IMR-90 (cell line): Measurements from ENCODE around the gene MRPS31. TPM values are rescaled to one million over a fixed set of nuclear protein-coding genes. Genes with fewer than 3 reads are reported as not detected.
A peak's percentile ranks its signal among the peaks of the same experiment; 100 is the strongest.

ENCODE experiments used
- ATAC-seq: fragments of 200-7000 bp; cut with Tn5 transposase; 2 replicates; pipeline ENCODE4 v1.9.1; 2020; ENCODE audit warnings: low read depth, mild to moderate bottlenecking, moderate library complexity
- BruUV-seq: library from RNA; stranded (reverse); fragments of 400-500 nt; replicated peaks from 2 replicates; lab custom pipeline; 2021; lab: Mats Ljungman, UMichigan
- CTCF ChIA-PET: fragments of 300-600 bp; formaldehyde crosslinking; extraction: SDS; loops from one replicate; lab custom pipeline; 2021; ENCODE audit warnings: antibody characterized with exemption; lab: Yijun Ruan, JAX
- POLR2A ChIA-PET: fragments of 300-600 bp; sonication (Branson Sonifier 250); formaldehyde crosslinking; loops from one replicate; lab custom pipeline; 2022; ENCODE audit warnings: antibody characterized with exemption; ENCODE audit not compliant: unreplicated experiment; lab: Charles Lee
- DNase-seq: peaks from one replicate; pipeline ENCODE4 v3.0.0; 2013
- H2AFZ ChIP-seq: replicated peaks from 2 replicates; pipeline ENCODE3; 2013; ENCODE audit warnings: low read length, mild to moderate bottlenecking; ENCODE audit not compliant: poor library complexity
- H2AK5ac ChIP-seq: 2 replicates; pipeline ENCODE4 v1.6.1; 2013; ENCODE audit warnings: low read depth, low read length, inconsistent platforms
- H2AK9ac ChIP-seq: replicated peaks from 2 replicates; pipeline ENCODE3; 2013; ENCODE audit warnings: mild to moderate bottlenecking, low read depth, low read length, moderate library complexity; ENCODE audit not compliant: poor library complexity
- H2BK120ac ChIP-seq: 2 replicates; pipeline ENCODE4 v1.6.1; 2013; ENCODE audit warnings: low read depth, low read length, inconsistent platforms
- H2BK15ac ChIP-seq: 3 replicates; pipeline ENCODE4 v1.6.1; 2013; ENCODE audit warnings: low read depth, low read length, inconsistent platforms
- H2BK20ac ChIP-seq: 2 replicates; pipeline ENCODE4 v1.6.1; 2013; ENCODE audit warnings: low read depth, mild to moderate bottlenecking, inconsistent platforms, low read length, moderate library complexity
- H2BK5ac ChIP-seq: 2 replicates; pipeline ENCODE4 v1.6.1; 2013; ENCODE audit warnings: mild to moderate bottlenecking, low read depth, low read length, inconsistent platforms; ENCODE audit not compliant: poor library complexity, severe bottlenecking
- H3K14ac ChIP-seq: replicated peaks from 2 replicates; pipeline ENCODE4 v1.6.1; 2013; ENCODE audit warnings: low read depth, low read length, inconsistent platforms
- H3K18ac ChIP-seq: 2 replicates; pipeline ENCODE4 v1.6.1; 2013; ENCODE audit warnings: low read depth, low read length, control low read depth
- H3K23ac ChIP-seq: 2 replicates; pipeline ENCODE4 v1.6.1; 2013; ENCODE audit warnings: low read depth, low read length, inconsistent platforms
- H3K27ac ChIP-seq: 2 replicates; pipeline ENCODE4 v1.5.1; 2013; ENCODE audit warnings: mild to moderate bottlenecking, control low read depth, low read length; ENCODE audit not compliant: insufficient read depth
- H3K27me3 ChIP-seq: 2 replicates; pipeline ENCODE4 v1.6.1; 2013; ENCODE audit warnings: low read length; ENCODE audit not compliant: control insufficient read depth, insufficient read depth
- H3K36me3 ChIP-seq: 2 replicates; pipeline ENCODE4 v1.6.1; 2013; ENCODE audit warnings: low read length, mixed read lengths; ENCODE audit not compliant: control insufficient read depth, insufficient read depth
- H3K4ac ChIP-seq: 2 replicates; pipeline ENCODE4 v1.6.1; 2013; ENCODE audit warnings: low read depth, low read length, inconsistent platforms
- H3K4me1 ChIP-seq: 2 replicates; pipeline ENCODE4 v1.6.1; 2013; ENCODE audit warnings: low read length, mixed read lengths; ENCODE audit not compliant: control insufficient read depth, insufficient read depth
- H3K4me2 ChIP-seq: 2 replicates; pipeline ENCODE4 v1.6.1; 2013; ENCODE audit warnings: low read depth, mild to moderate bottlenecking, control low read depth, low read length, moderate library complexity
- H3K4me3 ChIP-seq: 2 replicates; pipeline ENCODE4 v1.5.1; 2013; ENCODE audit warnings: low read depth, mild to moderate bottlenecking, control low read depth, low read length, moderate library complexity; ENCODE audit not compliant: insufficient read depth
- H3K56ac ChIP-seq: 2 replicates; pipeline ENCODE4 v1.6.1; 2013; ENCODE audit warnings: low read length, inconsistent platforms; ENCODE audit not compliant: insufficient read depth; ENCODE audit errors: extremely low read depth
- H3K79me1 ChIP-seq, 2 experiments: 2 replicates each; pipeline ENCODE4 v1.6.1; 2013; ENCODE audit warnings: low read length in 2 of 2, inconsistent platforms in 1 of 2, low read depth in 1 of 2
- H3K9ac ChIP-seq: 2 replicates; pipeline ENCODE4 v1.6.1; 2013; ENCODE audit warnings: low read depth, low read length, control low read depth
- H3K9me1 ChIP-seq: 2 replicates; pipeline ENCODE4 v1.6.1; 2013; ENCODE audit warnings: low read length, inconsistent platforms; ENCODE audit not compliant: insufficient read depth
- H3K9me3 ChIP-seq: 2 replicates; pipeline ENCODE4 v1.6.1; 2013; ENCODE audit warnings: low read length; ENCODE audit not compliant: control insufficient read depth, insufficient read depth
- H4K20me1 ChIP-seq: 2 replicates; pipeline ENCODE4 v1.6.1; 2013; ENCODE audit warnings: low read length, inconsistent platforms; ENCODE audit not compliant: insufficient read depth
- H4K5ac ChIP-seq: 2 replicates; pipeline ENCODE4 v1.6.1; 2013; ENCODE audit warnings: mild to moderate bottlenecking, low read depth, low read length, control low read depth
- H4K8ac ChIP-seq, 2 experiments: 2 replicates each; pipeline ENCODE4 v1.6.1; 2013; ENCODE audit warnings: low read depth in 2 of 2, low read length in 2 of 2, control low read depth in 1 of 2, inconsistent platforms in 1 of 2
- H4K91ac ChIP-seq: 2 replicates; pipeline ENCODE4 v1.6.1; 2013; ENCODE audit warnings: low read depth, low read length, inconsistent platforms; ENCODE audit not compliant: insufficient read depth
- CEBPB ChIP-seq: IDR thresholded peaks from 2 replicates; pipeline ENCODE4 v1.6.1; 2012; ENCODE audit warnings: low read depth, low read length, improper control_type of control experiment
- CTCF ChIP-seq: conservative IDR thresholded peaks from 2 replicates; pipeline ENCODE4 v1.5.1; 2012; ENCODE audit warnings: mild to moderate bottlenecking, low read depth, low read length, improper control_type of control experiment
- RAD21 ChIP-seq: IDR thresholded peaks from 2 replicates; pipeline ENCODE4 v1.6.1; 2012; ENCODE audit warnings: low read length, improper control_type of control experiment
- SMC3 ChIP-seq: fragments of 150-350 bp; IDR thresholded peaks from 2 replicates; pipeline ENCODE4 v1.6.1; 2016; ENCODE audit warnings: low read depth, mild to moderate bottlenecking, antibody characterized with exemption, low read length, moderate library complexity
- USF2 ChIP-seq: fragments of 150-350 bp; IDR thresholded peaks from 2 replicates; pipeline ENCODE4 v1.6.1; 2017; ENCODE audit warnings: mild to moderate bottlenecking, antibody characterized with exemption, low read length, low read depth
- WGBS, 2 experiments: methylation state at CpG; one replicate each; pipeline versions ENCODE4 v1.1.5 to v1.1.7; 2013; ENCODE audit warnings: missing lambda C conversion rate in 2 of 2; ENCODE audit not compliant: insufficient read length in 1 of 2; ENCODE audit errors: extremely low coverage in 2 of 2; 5-methylcytosine and 5-hydroxymethylcytosine counted together
- dilution Hi-C: fragments of 300-500 bp; cut with HindIII; formaldehyde crosslinking; loops from one replicate; pipeline ENCODE4 v1.14.3; 2018; ENCODE audit warnings: low sequenced_read_pairs; ENCODE audit not compliant: unreplicated experiment
- in situ Hi-C: fragments of 300-500 bp; cut with MboI; formaldehyde crosslinking; loops from 3 replicates; pipeline ENCODE4 v1.14.3; 2019; ENCODE audit warnings: low sequenced_read_pairs, inconsistent platforms, mixed read lengths
- intact Hi-C: fragments of 100-400 bp; cut with micrococcal nuclease; formaldehyde crosslinking; loops from 2 replicates; pipeline ENCODE4 v1.10.0; 2022
- polyA plus RNA-seq, 3 experiments: library from polyadenylated mRNA; depleted of rRNA; stranded (reverse); fragments of >200 nt; gene quantifications; 2 replicates each; pipeline ENCODE4 v1.2.3, GENCODE V29; 2012; ENCODE audit warnings: low replicate concordance in 1 of 3
- total RNA-seq: library from RNA; depleted of rRNA; stranded (reverse); fragments of >200 nt; gene quantifications from 2 replicates; pipeline ENCODE4 v1.2.3, GENCODE V29; 2012

MRPS31 gene
- total and polyA plus RNA-seq, 2 of the 4 experiments (the other 2 are of a cell fraction): 9.3 to 14.8 TPM

GRCh38 chr13:40682449-40683240 is 88.3 kb downstream of the MRPS31 start:
- Histone ChIP-seq H2BK120ac (no peak overlapping the region), H3K23ac (no peak overlapping the region), H4K8ac (no peak overlapping the region), H3K14ac (no peak overlapping the region), H3K4me3 (no peak overlapping the region), H3K4ac (no peak overlapping the region), H3K36me3 (no peaks in the 10 kb centered on the region), H2AK5ac (no peak overlapping the region), H3K79me1 (no peaks in the 10 kb centered on the region), H2AFZ (no peak overlapping the region), H3K56ac (no peak overlapping the region), H3K9ac (no peak overlapping the region), H3K27me3 (no peaks in the 10 kb centered on the region; the same call in 1 of the 2 replicates), H2BK20ac (no peak overlapping the region), H4K20me1 (no peaks in the 10 kb centered on the region), H3K4me2 (peak overlapping the region; percentile 70; the same call in 1 of the 2 replicates), H3K9me1 (no peaks in the 10 kb centered on the region), H3K27ac (no peak overlapping the region), H3K18ac (no peak overlapping the region), H4K91ac (no peak overlapping the region), H2AK9ac (no peak overlapping the region), H2BK15ac (no peak overlapping the region), H3K9me3 (no peaks in the 10 kb centered on the region), H3K4me1 (no peaks in the 10 kb centered on the region), H4K5ac (no peak overlapping the region), H2BK5ac (no peak overlapping the region)
- POLR2A ChIA-PET: no interaction called here
- intact Hi-C loops: loop anchor here (1.0 to 10.0 kb wide), 6 partner anchors 613 to 1638 kb away; no protein-coding TSS in a partner anchor
- DNase-seq: peak; percentile 35
- WGBS, 2 experiments: no CpG with 5 or more reads among the region's 11 CpGs
- BruUV-seq: no TSS peak
- dilution Hi-C loops: no loop called here
- ATAC-seq: peak; percentile 44; the same call in 1 of the 2 replicates
- CTCF ChIA-PET: interaction anchor here (0.6 to 1.1 kb wide), 6 partner anchors 41 to 1000 kb away, joined by 3 to 7 read pairs (median 4); no protein-coding TSS in a partner anchor
- in situ Hi-C loops: loop anchor here (5.0 to 25.0 kb wide), 3 partner anchors 605 to 995 kb away; no protein-coding TSS in a partner anchor
- TF ChIP-seq CTCF (peak; percentile 62), USF2 (no peak), SMC3 (peak; percentile 53), RAD21 (peak; percentile 56), CEBPB (no peak)
